A549 (cell line): ENCODE measurements around the gene CLEC2D. TPM values are rescaled to one million over a fixed set of nuclear protein-coding genes. Genes with fewer than 3 reads are reported as not detected.

Source experiments
- ATAC-seq, 2 experiments: fragments of 200-7000 bp in 1 of 2; fragments of >200 bp in 1 of 2; cut with Nextera tagmentation in 1 of 2; cut with Tn5 transposase in 1 of 2; 3 replicates each; pipeline versions ENCODE4 v1.8.0 to v1.9.1; 2018 to 2020; ENCODE audit warnings: mild to moderate bottlenecking in 1 of 2, moderate library complexity in 1 of 2
- CTCF ChIA-PET: fragments of 300-600 bp; sonication (Branson Sonifier 250); formaldehyde crosslinking; extraction: SDS; loops from one replicate; lab custom pipeline; 2021; ENCODE audit warnings: antibody characterized with exemption, inconsistent platforms; lab: Yijun Ruan, JAX
- POLR2A ChIA-PET: fragments of 350-600 bp; formaldehyde crosslinking; extraction: SDS; loops from one replicate; lab custom pipeline; 2021; ENCODE audit warnings: antibody characterized with exemption, inconsistent platforms; lab: Yijun Ruan, JAX
- DNase-seq, 2 experiments: peaks; one replicate each; pipeline versions ENCODE4 v3.0.0 to v3.0.0-alpha.2; 2011 to 2016; ENCODE audit warnings: low read depth in 1 of 2, low spot score in 1 of 2
- FAIRE-seq: peaks from 2 replicates; lab custom pipeline; 2011; peaks lifted over from hg19 to GRCh38; lab: Jason Lieb, UNC
- H3K27ac ChIP-seq, 2 experiments: fragments of >200 bp; sonication (Bioruptor Twin); formaldehyde crosslinking; 3 replicates each; pipeline ENCODE4 v1.5.1; 2016 to 2017
- H3K4me1 ChIP-seq: fragments of >200 bp; sonication (Bioruptor Twin); formaldehyde crosslinking; 3 replicates; pipeline ENCODE4 v1.6.1; 2016
- H3K4me2 ChIP-seq: fragments of >200 bp; sonication (Bioruptor Twin); formaldehyde crosslinking; 3 replicates; pipeline ENCODE4 v1.6.1; 2016
- H3K4me3 ChIP-seq: fragments of >200 bp; sonication (Bioruptor Twin); formaldehyde crosslinking; 3 replicates; pipeline ENCODE4 v1.5.1; 2016
- H3K9me3 ChIP-seq: fragments of >200 bp; sonication (Bioruptor Twin); formaldehyde crosslinking; 3 replicates; pipeline ENCODE4 v1.6.1; 2016
- CBX8 ChIP-seq: fragments of 200-600 bp; sonication (generic); IDR thresholded peaks from 2 replicates; pipeline ENCODE4 v1.6.1; 2016
- CEBPB ChIP-seq, 2 experiments: fragments of >200 bp in 1 of 2; sonication (Bioruptor Twin) in 1 of 2; formaldehyde crosslinking in 1 of 2; IDR thresholded peaks; 2 replicates each; pipeline ENCODE4 v1.6.1; 2012 to 2016
- CHD4 ChIP-seq: fragments of 200-600 bp; sonication (generic); IDR thresholded peaks from 2 replicates; pipeline ENCODE4 v1.6.1; 2016; ENCODE audit warnings: antibody characterized with exemption, mild to moderate bottlenecking, borderline replicate concordance
- EHF ChIP-seq: fragments of 250-450 bp; sonication (Bioruptor Pico); IDR thresholded peaks from 2 replicates; pipeline ENCODE4 v1.5.0; 2020; ENCODE audit warnings: mild to moderate bottlenecking
- EHMT2 ChIP-seq: fragments of 200-600 bp; sonication (generic); IDR thresholded peaks from 2 replicates; pipeline ENCODE4 v1.6.1; 2016; ENCODE audit warnings: antibody characterized with exemption, low read depth, mild to moderate bottlenecking, moderate library complexity
- FOSB ChIP-seq: fragments of 250-450 bp; sonication (Bioruptor Pico); IDR thresholded peaks from 2 replicates; pipeline ENCODE4 v1.5.0; 2020; ENCODE audit warnings: mild to moderate bottlenecking, moderate library complexity
- FOSL2 ChIP-seq, 2 experiments: fragments of 450-650 bp in 1 of 2; fragments of >200 bp in 1 of 2; sonication (Bioruptor Twin) in 1 of 2; formaldehyde crosslinking; IDR thresholded peaks; 2 replicates each; pipeline versions ENCODE4 v1.5.0 to v1.6.1; 2016 to 2020; ENCODE audit warnings: mild to moderate bottlenecking in 1 of 2, moderate library complexity in 1 of 2
- HDAC2 ChIP-seq: fragments of 200-600 bp; sonication (generic); IDR thresholded peaks from 2 replicates; pipeline ENCODE4 v1.6.1; 2016
- JUN ChIP-seq, 2 experiments: fragments of >200 bp; sonication (Bioruptor Twin); formaldehyde crosslinking; IDR thresholded peaks; 2 replicates in 1 of 2; 3 replicates in 1 of 2; pipeline ENCODE4 v1.6.1; 2016 to 2017
- NPAS2 ChIP-seq: fragments of 250-450 bp; sonication (Bioruptor Pico); IDR thresholded peaks from 2 replicates; pipeline ENCODE4 v1.8.0; 2022; ENCODE audit warnings: mild to moderate bottlenecking, moderate library complexity, borderline replicate concordance
- PHF8 ChIP-seq: fragments of 200-600 bp; sonication (generic); IDR thresholded peaks from 2 replicates; pipeline ENCODE4 v1.6.1; 2016; ENCODE audit warnings: low read depth, mild to moderate bottlenecking, antibody characterized with exemption, moderate library complexity, borderline replicate concordance
- POLR2A ChIP-seq: IDR thresholded peaks from 2 replicates; pipeline ENCODE4 v1.6.1; 2012; ENCODE audit warnings: mild to moderate bottlenecking, low read length
- RCOR1 ChIP-seq: fragments of 150-350 bp; IDR thresholded peaks from 2 replicates; pipeline ENCODE4 v1.6.1; 2014; ENCODE audit warnings: antibody characterized with exemption, low read length, low read depth
- RFX5 ChIP-seq: fragments of 450-650 bp; IDR thresholded peaks from 2 replicates; pipeline ENCODE4 v1.7.1; 2014; ENCODE audit warnings: antibody characterized with exemption, mild to moderate bottlenecking, moderate library complexity
- SREBF2 ChIP-seq: fragments of 450-650 bp; IDR thresholded peaks from 2 replicates; pipeline ENCODE4 v1.6.1; 2014; ENCODE audit warnings: mild to moderate bottlenecking, moderate library complexity
- TP53 ChIP-seq: fragments of 250-450 bp; sonication (Bioruptor Pico); IDR thresholded peaks from 2 replicates; pipeline ENCODE4 v1.5.0; 2021; ENCODE audit warnings: mild to moderate bottlenecking, moderate library complexity
- ZC3H11A ChIP-seq: fragments of 450-650 bp; IDR thresholded peaks from 2 replicates; pipeline ENCODE4 v1.6.1; 2014; ENCODE audit warnings: antibody characterized with exemption, mild to moderate bottlenecking
- ZFP36 ChIP-seq: fragments of 450-650 bp; IDR thresholded peaks from 2 replicates; pipeline ENCODE4 v1.6.1; 2014; ENCODE audit warnings: borderline replicate concordance; ENCODE audit not compliant: partially characterized antibody
- ZNF302 ChIP-seq: fragments of 250-450 bp; sonication (Bioruptor Pico); IDR thresholded peaks from 2 replicates; pipeline ENCODE4 v1.9.0; 2021; ENCODE audit warnings: inconsistent platforms, mild to moderate bottlenecking, moderate library complexity
- WGBS: methylation state at CpG from one replicate; pipeline ENCODE4 v1.1.6; 2017; ENCODE audit errors: missing lambda C conversion rate; 5-methylcytosine and 5-hydroxymethylcytosine counted together
- polyA minus RNA-seq: library from RNA; depleted of rRNA, polyadenylated mRNA; stranded (reverse); fragments of >200 nt; gene quantifications from 2 replicates; pipeline ENCODE4 v1.2.3, GENCODE V29; 2011; rRNA and poly(A)+ RNA removed
- polyA plus RNA-seq, 4 experiments: library from polyadenylated mRNA; depleted of rRNA in 3 of 4; stranded (reverse); fragments of >200 nt; fragmentation: RNase III in 1 of 4; extraction: RNeasy Plus Mini Kit Qiagen cat#74134 plus additional on column Dnase treatment in 1 of 4; gene quantifications; 2 replicates in 3 of 4; 3 replicates in 1 of 4; pipeline ENCODE4 v1.2.3, GENCODE V29; 2011 to 2017
- TF ChIP-seq, protein P1 (sequence below): fragments of 150-350 bp; IDR thresholded peaks from 2 replicates; pipeline ENCODE4 v1.6.1; 2014; ENCODE audit warnings: low read depth, mild to moderate bottlenecking, low read length
- TF ChIP-seq, protein P2 (sequence below): fragments of >200 bp; sonication (Bioruptor Twin); formaldehyde crosslinking; IDR thresholded peaks from 3 replicates; pipeline ENCODE4 v1.6.1; 2016
- TF ChIP-seq, protein P3 (sequence below): fragments of >200 bp; sonication (Bioruptor Twin); formaldehyde crosslinking; IDR thresholded peaks from 2 replicates; pipeline ENCODE4 v1.6.1; 2016
- TF ChIP-seq, protein P4 (sequence below): IDR thresholded peaks from 2 replicates; pipeline ENCODE4 v1.6.1; 2012
- TF ChIP-seq, protein P5 (sequence below): IDR thresholded peaks from 2 replicates; pipeline ENCODE4 v1.6.1; 2012; ENCODE audit warnings: low read depth, borderline replicate concordance

Gene CLEC2D, protein sequence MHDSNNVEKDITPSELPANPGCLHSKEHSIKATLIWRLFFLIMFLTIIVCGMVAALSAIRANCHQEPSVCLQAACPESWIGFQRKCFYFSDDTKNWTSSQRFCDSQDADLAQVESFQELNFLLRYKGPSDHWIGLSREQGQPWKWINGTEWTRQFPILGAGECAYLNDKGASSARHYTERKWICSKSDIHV
- polyA plus RNA-seq (2011; rRNA removed) (3.3 and 4.0 TPM in 2 replicates), polyA plus RNA-seq (2017; fragmentation: RNase III; extraction: RNeasy Plus Mini Kit Qiagen cat#74134 plus additional on column Dnase treatment) (1.1 to 1.4 TPM (median 1.3 TPM) in 3 replicates), polyA minus RNA-seq (1.8 and 2.0 TPM in 2 replicates)
- 0.28 and 0.39 TPM in 2 replicates for polyA plus RNA-seq (2012; cell fraction: cytosol; rRNA removed)
- polyA plus RNA-seq (2012; cell fraction: nucleus; rRNA removed) = 2.0 and 4.4 TPM in 2 replicates

DNA sequence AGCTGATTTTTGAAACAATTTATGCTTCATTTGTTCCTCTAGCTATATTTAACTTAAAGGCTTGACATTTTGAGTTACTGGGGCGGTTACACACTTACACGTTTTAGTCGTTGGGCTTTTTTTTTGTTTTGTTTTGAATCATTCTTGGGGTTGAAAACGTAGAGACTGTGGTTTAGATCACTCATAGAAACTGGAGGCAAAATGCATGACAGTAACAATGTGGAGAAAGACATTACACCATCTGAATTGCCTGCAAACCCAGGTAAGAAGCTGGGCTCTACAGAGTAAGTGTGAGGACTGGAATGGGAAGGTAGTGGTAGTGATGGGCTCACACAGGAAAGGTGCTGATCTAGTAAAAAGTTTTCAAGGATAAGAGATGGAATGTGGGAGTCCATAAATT is at the start of gene CLEC2D:
CLEC2D (plus strand) TSS at position 180 of the 400 bp plus-strand sequence; CDS start at position 202, 22 bp downstream.
- no peak within 1 kb of the TSS for H3K4me2 ChIP-seq
- no peaks in the 10 kb centered on the region for H3K9me3 ChIP-seq
- H3K4me1 ChIP-seq = peaks cover 29% of the 10 kb centered on the region
- 84% methylated on average over 4 of the region's 4 CpGs for WGBS
- no peak for ATAC-seq
- no peak for TF ChIP-seq JUN (IDR thresholded peaks at IDR 0.05)
- ChIA-PET CTCF (interaction anchor here (0.6 to 1.3 kb wide), 3 partner anchors 39 to 321 kb away, joined by 3 to 7 read pairs (median 3); no protein-coding TSS in a partner anchor), POLR2A (no interaction called here)
- H3K4me3 ChIP-seq = no peak within 1 kb of the TSS
- no peak within 1 kb of the TSS for H3K27ac ChIP-seq
- no peak for DNase-seq
- FAIRE-seq = no peak

DNA sequence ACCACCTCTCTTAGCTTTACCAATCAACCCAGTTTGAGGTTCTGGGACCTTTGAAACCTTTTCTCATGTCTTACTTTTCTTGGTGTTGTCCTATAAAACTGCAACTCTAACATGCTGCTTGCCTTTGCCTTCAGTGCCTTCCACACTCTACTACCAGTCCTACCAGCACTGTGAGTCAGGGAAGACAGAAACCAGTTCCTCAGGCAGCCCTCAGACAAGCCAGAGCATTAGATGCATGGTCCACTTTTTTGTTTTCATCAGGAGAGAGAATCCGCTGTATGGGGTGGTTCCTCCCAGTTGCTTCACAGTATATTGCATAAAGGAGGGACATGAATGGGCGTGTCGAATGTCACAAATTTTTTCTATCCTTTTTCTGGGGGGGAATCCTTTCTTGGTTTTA is 44.5 kb upstream of the CLEC2D start:
- Histone ChIP-seq H3K27ac (no peak overlapping the region), H3K4me3 (no peak overlapping the region), H3K9me3 (no peaks in the 10 kb centered on the region), H3K4me2 (no peak overlapping the region), H3K4me1 (no peaks in the 10 kb centered on the region)
- ChIA-PET CTCF (interaction anchor here (0.7 to 1.4 kb wide), 3 partner anchors 8 to 402 kb away, joined by 3 to 7 read pairs (median 4); no protein-coding TSS in a partner anchor), POLR2A (no interaction called here)
- TF ChIP-seq ZFP36 = no peak
- TF ChIP-seq NPAS2 (CRISPR knock-in tag) = no peak
- TF ChIP-seq TP53 = no peak
- TF ChIP-seq, protein P1, sequence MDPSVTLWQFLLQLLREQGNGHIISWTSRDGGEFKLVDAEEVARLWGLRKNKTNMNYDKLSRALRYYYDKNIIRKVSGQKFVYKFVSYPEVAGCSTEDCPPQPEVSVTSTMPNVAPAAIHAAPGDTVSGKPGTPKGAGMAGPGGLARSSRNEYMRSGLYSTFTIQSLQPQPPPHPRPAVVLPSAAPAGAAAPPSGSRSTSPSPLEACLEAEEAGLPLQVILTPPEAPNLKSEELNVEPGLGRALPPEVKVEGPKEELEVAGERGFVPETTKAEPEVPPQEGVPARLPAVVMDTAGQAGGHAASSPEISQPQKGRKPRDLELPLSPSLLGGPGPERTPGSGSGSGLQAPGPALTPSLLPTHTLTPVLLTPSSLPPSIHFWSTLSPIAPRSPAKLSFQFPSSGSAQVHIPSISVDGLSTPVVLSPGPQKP = no peak
- TF ChIP-seq, protein P2, sequence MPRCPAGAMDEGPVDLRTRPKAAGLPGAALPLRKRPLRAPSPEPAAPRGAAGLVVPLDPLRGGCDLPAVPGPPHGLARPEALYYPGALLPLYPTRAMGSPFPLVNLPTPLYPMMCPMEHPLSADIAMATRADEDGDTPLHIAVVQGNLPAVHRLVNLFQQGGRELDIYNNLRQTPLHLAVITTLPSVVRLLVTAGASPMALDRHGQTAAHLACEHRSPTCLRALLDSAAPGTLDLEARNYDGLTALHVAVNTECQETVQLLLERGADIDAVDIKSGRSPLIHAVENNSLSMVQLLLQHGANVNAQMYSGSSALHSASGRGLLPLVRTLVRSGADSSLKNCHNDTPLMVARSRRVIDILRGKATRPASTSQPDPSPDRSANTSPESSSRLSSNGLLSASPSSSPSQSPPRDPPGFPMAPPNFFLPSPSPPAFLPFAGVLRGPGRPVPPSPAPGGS = no peak
- TF ChIP-seq, protein P3, sequence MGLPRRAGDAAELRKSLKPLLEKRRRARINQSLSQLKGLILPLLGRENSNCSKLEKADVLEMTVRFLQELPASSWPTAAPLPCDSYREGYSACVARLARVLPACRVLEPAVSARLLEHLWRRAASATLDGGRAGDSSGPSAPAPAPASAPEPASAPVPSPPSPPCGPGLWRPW = no peak
- TF ChIP-seq, protein P4, sequence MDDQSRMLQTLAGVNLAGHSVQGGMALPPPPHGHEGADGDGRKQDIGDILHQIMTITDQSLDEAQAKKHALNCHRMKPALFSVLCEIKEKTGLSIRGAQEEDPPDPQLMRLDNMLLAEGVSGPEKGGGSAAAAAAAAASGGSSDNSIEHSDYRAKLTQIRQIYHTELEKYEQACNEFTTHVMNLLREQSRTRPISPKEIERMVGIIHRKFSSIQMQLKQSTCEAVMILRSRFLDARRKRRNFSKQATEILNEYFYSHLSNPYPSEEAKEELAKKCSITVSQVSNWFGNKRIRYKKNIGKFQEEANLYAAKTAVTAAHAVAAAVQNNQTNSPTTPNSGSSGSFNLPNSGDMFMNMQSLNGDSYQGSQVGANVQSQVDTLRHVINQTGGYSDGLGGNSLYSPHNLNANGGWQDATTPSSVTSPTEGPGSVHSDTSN = no peak
- no peak for TF ChIP-seq ZNF302 (CRISPR knock-in tag)
- no peak for DNase-seq
- FAIRE-seq = no peak
- ATAC-seq = no peak; a peak in 1 of 6 replicates
- 79% methylated on average over 3 of the region's 3 CpGs for WGBS

DNA sequence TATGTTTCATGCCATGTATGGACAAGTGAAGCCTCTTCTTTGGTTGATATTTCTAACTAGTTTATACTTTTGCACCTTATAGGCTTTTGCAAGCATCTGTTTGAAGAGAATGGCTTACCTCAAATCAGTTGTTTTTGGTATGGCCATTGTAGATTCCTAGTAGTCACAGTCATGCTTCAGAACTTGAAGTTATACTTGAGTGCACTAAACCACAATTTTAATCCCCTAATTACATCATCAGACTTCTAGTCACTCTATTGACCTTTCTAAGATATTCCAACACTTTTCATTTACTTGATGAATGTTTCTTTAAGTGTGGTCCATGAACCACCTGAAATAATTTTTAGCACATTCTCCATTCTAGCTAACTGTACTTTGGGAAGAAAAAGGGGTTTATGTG is 43.2 kb upstream of the CLEC2D start:
- no peak for FAIRE-seq
- DNase-seq = no peak
- H3K4me1 ChIP-seq = no peaks in the 10 kb centered on the region
- H3K27ac ChIP-seq = no peak overlapping the region
- TF ChIP-seq CHD4 (no peak), FOSL2 (IDR thresholded peaks at IDR 0.05) (no peak), FOSL2 (CRISPR knock-in tag; IDR thresholded peaks at IDR 0.05) (no peak), CEBPB (IDR thresholded peaks at IDR 0.05) (no peak), EHMT2 (no peak), NPAS2 (CRISPR knock-in tag) (no peak), CBX8 (no peak), RFX5 (no peak), PHF8 (no peak), ZC3H11A (no peak), HDAC2 (no peak), FOSB (CRISPR knock-in tag) (no peak), POLR2A (no peak), SREBF2 (no peak), JUN (IDR thresholded peaks at IDR 0.05) (no peak), RCOR1 (no peak), EHF (CRISPR knock-in tag) (no peak)
- TF ChIP-seq, protein P3 = no peak
- TF ChIP-seq, protein P4 = no peak
- TF ChIP-seq, protein P5, sequence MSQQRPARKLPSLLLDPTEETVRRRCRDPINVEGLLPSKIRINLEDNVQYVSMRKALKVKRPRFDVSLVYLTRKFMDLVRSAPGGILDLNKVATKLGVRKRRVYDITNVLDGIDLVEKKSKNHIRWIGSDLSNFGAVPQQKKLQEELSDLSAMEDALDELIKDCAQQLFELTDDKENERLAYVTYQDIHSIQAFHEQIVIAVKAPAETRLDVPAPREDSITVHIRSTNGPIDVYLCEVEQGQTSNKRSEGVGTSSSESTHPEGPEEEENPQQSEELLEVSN = no peak
- no peak overlapping the region for H3K4me2 ChIP-seq
- no peaks in the 10 kb centered on the region for H3K9me3 ChIP-seq
- no peak for ATAC-seq
- no peak overlapping the region for H3K4me3 ChIP-seq
- ChIA-PET CTCF (interaction anchor here (1.1 kb wide), 1 partner anchor 82 kb away, joined by 3 read pairs; no protein-coding TSS in a partner anchor), POLR2A (no interaction called here)
